Measurements from ENCODE around the gene RPL37.

Gene RPL37

GRCh38 chr5:40834391-40834848 lies 602 bp downstream of the RPL37 start:
- CTCF ChIA-PET, result no interaction called here
- DNase-seq (ENCODE audit: low spot score), result no peak
- peak overlapping the region; percentile 98 for H3K27ac ChIP-seq
- POLR2A ChIA-PET (ENCODE audit: low non-redundant PET), result no interaction called here
- TF ChIP-seq, protein P1, sequence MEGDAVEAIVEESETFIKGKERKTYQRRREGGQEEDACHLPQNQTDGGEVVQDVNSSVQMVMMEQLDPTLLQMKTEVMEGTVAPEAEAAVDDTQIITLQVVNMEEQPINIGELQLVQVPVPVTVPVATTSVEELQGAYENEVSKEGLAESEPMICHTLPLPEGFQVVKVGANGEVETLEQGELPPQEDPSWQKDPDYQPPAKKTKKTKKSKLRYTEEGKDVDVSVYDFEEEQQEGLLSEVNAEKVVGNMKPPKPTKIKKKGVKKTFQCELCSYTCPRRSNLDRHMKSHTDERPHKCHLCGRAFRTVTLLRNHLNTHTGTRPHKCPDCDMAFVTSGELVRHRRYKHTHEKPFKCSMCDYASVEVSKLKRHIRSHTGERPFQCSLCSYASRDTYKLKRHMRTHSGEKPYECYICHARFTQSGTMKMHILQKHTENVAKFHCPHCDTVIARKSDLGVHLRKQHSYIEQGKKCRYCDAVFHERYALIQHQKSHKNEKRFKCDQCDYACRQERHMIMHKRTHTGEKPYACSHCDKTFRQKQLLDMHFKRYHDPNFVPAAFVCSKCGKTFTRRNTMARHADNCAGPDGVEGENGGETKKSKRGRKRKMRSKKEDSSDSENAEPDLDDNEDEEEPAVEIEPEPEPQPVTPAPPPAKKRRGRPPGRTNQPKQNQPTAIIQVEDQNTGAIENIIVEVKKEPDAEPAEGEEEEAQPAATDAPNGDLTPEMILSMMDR (conservative IDR thresholded peaks at IDR 0.05; ENCODE audit: low read depth), result no peak

GRCh38 chr5:40833712-40834229 lies 1.3 kb downstream of the RPL37 start:
- DNase-seq (ENCODE audit: low spot score), result no peak
- peak overlapping the region; percentile 98 for H3K27ac ChIP-seq
- CTCF ChIA-PET, result no interaction called here
- TF ChIP-seq, protein P1 (conservative IDR thresholded peaks at IDR 0.05; ENCODE audit: low read depth), result no peak
- POLR2A ChIA-PET (ENCODE audit: low non-redundant PET), result no interaction called here

DNA sequence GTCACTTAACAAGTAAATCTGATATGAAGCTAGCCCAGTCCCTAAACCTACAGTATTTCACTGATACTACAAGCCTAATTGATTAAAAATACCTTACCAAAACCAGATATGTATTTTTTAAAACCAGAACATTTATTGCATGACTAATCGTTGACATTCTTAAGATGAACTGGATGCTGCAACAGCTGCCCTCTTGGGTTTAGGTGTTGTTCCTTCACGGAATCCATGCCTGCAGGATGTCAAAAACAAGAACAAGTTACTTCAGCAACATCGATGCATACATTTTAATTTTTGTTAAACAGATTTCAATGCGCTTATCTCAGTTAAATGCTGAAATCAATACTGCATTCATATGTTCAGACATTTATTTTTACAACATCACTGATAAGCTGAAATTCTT lies 2.7 kb downstream of the RPL37 start:
- CTCF ChIA-PET, result no interaction called here

GRCh38 chr5:40831346-40832210 lies 3.4 kb downstream of the RPL37 start:
- ChIA-PET POLR2A (ENCODE audit: low non-redundant PET) (interaction anchor here (1.2 kb wide), 1 partner anchor 8 kb away, joined by 3 read pairs; no protein-coding TSS in a partner anchor), CTCF (no interaction called here)

More for the DNA sequence above, 2.7 kb downstream of the RPL37 start:
- POLR2A ChIA-PET (ENCODE audit: low non-redundant PET), result interaction anchor here (0.5 to 1.2 kb wide), 2 partner anchors 9 to 805 kb away, joined by 3 read pairs; no protein-coding TSS in a partner anchor
- no peak overlapping the region for H3K27ac ChIP-seq
- no peak for DNase-seq (ENCODE audit: low spot score)
- TF ChIP-seq, protein P1 (conservative IDR thresholded peaks at IDR 0.05; ENCODE audit: low read depth), result no peak

GRCh38 chr5:40829748-40830533 lies 5.1 kb downstream of the RPL37 start:
- POLR2A ChIA-PET (ENCODE audit: low non-redundant PET), result interaction anchor here (0.6 to 0.7 kb wide), 2 partner anchors 10 to 68 kb away, joined by 4 to 5 read pairs; no protein-coding TSS in a partner anchor
- no peak for DNase-seq (ENCODE audit: low spot score)
- TF ChIP-seq, protein P1 (conservative IDR thresholded peaks at IDR 0.05; ENCODE audit: low read depth), result no peak
- H3K27ac ChIP-seq, result peak overlapping the region; percentile 56
- CTCF ChIA-PET, result interaction anchor here (0.9 kb wide), 1 partner anchor 32 kb away, joined by 3 read pairs; no protein-coding TSS in a partner anchor

More at GRCh38 chr5:40831346-40832210, 3.4 kb downstream of the RPL37 start:
- H3K27ac ChIP-seq, result no peak overlapping the region
- TF ChIP-seq, protein P1 (conservative IDR thresholded peaks at IDR 0.05; ENCODE audit: low read depth), result no peak
- no peak for DNase-seq (ENCODE audit: low spot score)

Data from RWPE1 (cell line).